Raji (cell line): ENCODE measurements around the gene SOX13.

Experiments
- POLR2A ChIP-seq: IDR thresholded peaks from 2 replicates; pipeline ENCODE4 v1.6.1; 2011; ENCODE audit warnings: low read depth, low read length, control low read depth; ENCODE audit not compliant: insufficient read depth

Gene SOX13

GRCh38 chr1:204153667-204154066 lies 80.8 kb downstream of the SOX13 start:
- no peak for TF ChIP-seq POLR2A

GRCh38 chr1:204154568-204155255 lies 81.8 kb downstream of the SOX13 start:
- TF ChIP-seq POLR2A = no peak

- no peak for TF ChIP-seq POLR2A
Measured at GRCh38 chr1:204155881-204156280, 83.0 kb downstream of the SOX13 start.

- TF ChIP-seq POLR2A = no peak
Measured at GRCh38 chr1:204157962-204158361, 85.0 kb downstream of the SOX13 start.

GRCh38 chr1:204161609-204162493 lies 88.9 kb downstream of the SOX13 start:
- no peak for TF ChIP-seq POLR2A

- TF ChIP-seq POLR2A = no peak
Measured at GRCh38 chr1:204162494-204163074, 89.7 kb downstream of the SOX13 start.

GRCh38 chr1:204166219-204166618 lies 93.3 kb downstream of the SOX13 start, which contains the start of gene REN:
Gene REN, minus strand, starts transcription at chr1:204166337. Its CDS starts 44 bp downstream, at chr1:204166293.
- TF ChIP-seq POLR2A = no peak

- TF ChIP-seq POLR2A = no peak
Measured at GRCh38 chr1:204167730-204168129, 94.8 kb downstream of the SOX13 start.

GRCh38 chr1:204169858-204170257 lies 96.9 kb downstream of the SOX13 start:
- no peak for TF ChIP-seq POLR2A

GRCh38 chr1:204170494-204171155 lies 97.7 kb downstream of the SOX13 start:
- TF ChIP-seq POLR2A = no peak

GRCh38 chr1:204171751-204172178 lies 98.8 kb downstream of the SOX13 start:
- no peak for TF ChIP-seq POLR2A

- TF ChIP-seq POLR2A = no peak
Measured at GRCh38 chr1:204172404-204173029, 99.6 kb downstream of the SOX13 start.

- no peak for TF ChIP-seq POLR2A
Measured at GRCh38 chr1:204174958-204175357, 102.0 kb downstream of the SOX13 start.

GRCh38 chr1:204176049-204176448 lies 103.1 kb downstream of the SOX13 start:
- no peak for TF ChIP-seq POLR2A

- no peak for TF ChIP-seq POLR2A
Measured at GRCh38 chr1:204177133-204177532, 104.2 kb downstream of the SOX13 start.
